HL-60/S4 treated with phorbol 12-myristate 13-acetate at 8.2 ng/mL for 4 days and 3 days (cell line): ENCODE data around the gene THSD1.
"Not testable (repeated sequence)": the region's sequence is repeated elsewhere in the genome, so short reads cannot be mapped to it uniquely, and the experiment has no call there.

Experiments used
- in situ Hi-C: fragments of 300-500 bp; cut with MboI; formaldehyde crosslinking; loops from 2 replicates; pipeline ENCODE4 v1.15.0; 2022; ENCODE audit warnings: low sequenced_read_pairs

THSD1 gene

GRCh38 chr13:52412128-52412527, 6.2 kb upstream of the THSD1 start:
- in situ Hi-C loops, result no loop called here

DNA sequence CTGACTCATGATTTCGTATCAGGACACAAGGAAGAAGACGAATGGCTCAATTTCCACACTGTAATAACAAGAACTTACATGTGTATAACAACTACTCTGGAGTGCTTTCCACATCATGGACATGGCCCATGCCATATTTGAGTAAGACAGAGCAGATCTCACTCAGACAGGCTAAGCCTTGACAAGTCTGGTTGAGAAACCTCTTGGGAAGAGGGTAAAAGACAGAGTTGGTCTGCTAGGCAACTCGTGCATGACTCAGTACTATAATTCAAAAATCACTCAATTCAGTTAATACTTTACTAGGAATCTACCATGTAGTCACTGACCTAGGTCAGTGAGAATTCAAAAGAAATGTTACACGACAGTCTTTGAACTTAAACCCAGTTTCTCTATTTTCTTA, 5.7 kb upstream of the THSD1 start:
- in situ Hi-C loops, result no loop called here

- in situ Hi-C loops, result not testable (repeated sequence)
These were observed 2.2 kb upstream of the THSD1 start for GRCh38 chr13:52408071-52408658.

DNA sequence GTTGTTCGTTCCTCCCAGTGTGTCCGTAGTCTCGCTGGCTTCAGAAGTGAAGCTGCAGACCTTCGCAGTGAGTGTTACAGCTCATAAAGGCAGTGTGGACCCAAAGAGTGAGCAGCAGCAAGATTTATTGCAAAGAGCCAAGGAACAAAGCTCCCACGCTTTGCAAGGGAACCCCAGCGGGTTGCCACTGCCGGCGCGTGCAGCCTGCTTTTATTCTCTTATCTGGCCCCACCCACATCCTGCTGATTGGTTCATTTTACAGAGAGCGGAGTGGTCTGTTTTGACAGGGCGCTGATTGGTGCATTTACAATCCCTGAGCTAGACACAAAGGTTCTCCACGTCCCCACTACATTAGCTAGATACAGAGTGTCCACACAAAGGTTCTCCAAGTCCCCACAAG, 1.5 kb upstream of the THSD1 start:
- in situ Hi-C loops, result not testable (repeated sequence)

DNA sequence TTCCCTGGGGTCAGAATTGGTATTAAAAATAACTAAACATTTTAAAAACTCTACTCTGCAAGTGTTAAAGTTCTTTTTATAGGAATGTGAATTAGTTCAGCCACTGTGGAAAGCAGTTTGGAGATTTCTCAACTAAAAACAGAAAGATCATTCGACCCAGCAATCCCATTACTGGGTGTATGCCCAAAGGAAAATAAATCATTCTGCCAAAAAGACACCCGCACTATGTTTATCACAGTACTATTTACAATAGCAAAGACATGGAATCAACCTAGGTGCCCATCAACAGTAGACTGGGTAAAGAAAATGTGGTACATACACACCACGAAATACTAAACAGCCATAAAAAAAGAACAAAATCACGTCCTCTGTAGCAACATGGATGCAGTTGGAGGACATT, 657 bp upstream of the THSD1 start:
- in situ Hi-C loops, result no loop called here

DNA sequence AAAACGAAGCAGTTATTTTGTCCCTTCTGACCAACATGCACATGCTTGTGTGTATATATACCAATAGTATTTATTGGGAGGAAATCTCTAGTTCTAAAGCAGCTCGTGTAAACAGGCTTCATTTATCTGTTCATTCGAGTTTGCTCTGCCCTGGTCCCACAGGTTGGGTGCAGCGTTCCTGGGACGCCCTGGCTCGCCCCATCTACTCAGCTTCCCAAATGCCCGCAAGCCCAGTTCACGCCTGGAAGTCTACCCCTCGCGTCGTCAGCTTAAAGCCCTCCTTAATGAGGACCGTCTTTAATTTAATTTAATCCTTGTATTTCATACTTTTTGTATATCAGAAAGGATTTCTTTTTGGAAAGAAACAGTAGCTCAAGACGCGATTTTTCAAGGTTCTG, 604 bp downstream of the THSD1 start:
- in situ Hi-C loops, result no loop called here

DNA sequence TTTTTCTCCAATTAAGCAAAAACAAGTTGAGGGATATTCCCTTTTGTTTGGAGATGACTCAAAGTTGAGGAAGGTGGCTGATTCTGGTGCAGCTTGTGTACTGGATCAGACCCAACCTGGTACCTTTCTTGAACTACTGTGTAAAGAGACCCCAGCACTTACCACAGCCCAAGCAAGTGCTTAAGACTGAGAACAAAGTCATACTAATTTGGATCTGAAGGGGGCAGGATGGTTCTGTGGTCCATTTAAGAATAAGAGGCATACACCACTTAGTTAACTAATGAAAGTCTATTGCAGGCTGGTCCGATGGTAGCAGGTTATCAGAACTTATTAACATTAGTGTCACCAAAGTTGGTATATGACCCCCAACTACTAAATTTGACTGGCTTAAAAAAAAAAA, 6.3 kb downstream of the THSD1 start:
- in situ Hi-C loops, result no loop called here

DNA sequence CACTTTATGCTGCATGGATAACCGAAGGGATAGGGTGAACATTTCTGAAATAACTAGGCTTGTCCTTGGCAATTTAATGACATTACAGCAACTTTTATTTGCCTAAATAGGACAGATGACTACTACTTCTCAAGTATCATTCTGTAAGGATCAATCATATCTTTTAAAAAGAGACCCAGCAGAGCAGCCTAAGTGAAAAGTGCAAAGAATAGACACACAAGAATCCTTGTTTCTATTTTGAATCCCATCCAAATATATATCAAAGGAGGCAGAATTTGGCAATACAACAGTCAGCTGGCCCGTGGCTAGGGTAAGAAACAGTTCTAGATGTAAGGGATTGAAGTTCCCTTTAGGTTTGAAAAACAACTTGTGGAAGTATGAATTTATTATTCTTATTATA, 6.9 kb downstream of the THSD1 start:
- in situ Hi-C loops, result no loop called here

DNA sequence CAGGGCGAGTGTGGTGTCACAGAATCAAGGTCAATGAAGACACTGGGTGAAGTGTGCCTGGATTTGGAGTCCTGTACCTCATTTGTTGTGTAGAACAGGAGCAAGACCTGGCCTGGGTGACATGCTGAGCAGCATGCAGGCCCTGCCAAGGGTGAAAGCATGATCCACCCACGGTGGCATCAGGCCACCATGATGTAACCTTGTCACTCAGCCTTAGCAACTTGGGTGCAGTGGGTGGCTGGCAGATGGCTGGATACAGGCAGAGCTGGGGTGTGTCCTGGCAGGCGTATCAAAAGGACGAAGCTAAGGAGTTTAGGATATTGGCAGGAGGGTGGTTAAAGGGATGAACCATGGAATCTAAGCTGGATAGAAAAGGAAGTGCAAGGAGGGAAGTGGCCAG, 10.3 kb downstream of the THSD1 start:
- in situ Hi-C loops, result no loop called here

DNA sequence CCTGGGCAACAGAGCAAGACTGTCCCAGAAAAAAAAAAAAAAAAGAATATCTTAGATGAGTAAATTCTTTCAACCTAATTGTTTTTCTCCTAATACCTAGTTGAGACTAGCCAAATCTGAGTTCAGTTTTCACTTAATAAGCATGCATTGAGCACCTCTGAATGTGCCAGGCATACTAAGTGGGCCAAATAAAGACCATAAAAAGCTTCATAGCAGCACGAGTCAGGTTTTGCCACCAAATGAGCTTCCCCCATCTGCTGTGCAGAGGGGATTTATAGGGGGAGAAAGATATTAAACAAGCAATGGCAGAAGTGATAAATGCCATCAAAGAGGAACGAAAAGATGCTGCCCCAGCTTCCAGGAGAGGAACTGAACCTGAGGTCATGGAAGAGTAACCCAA, 11.4 kb downstream of the THSD1 start:
- in situ Hi-C loops, result no loop called here

- in situ Hi-C loops, result no loop called here
These were observed 12.2 kb downstream of the THSD1 start for GRCh38 chr13:52393572-52394357.

DNA sequence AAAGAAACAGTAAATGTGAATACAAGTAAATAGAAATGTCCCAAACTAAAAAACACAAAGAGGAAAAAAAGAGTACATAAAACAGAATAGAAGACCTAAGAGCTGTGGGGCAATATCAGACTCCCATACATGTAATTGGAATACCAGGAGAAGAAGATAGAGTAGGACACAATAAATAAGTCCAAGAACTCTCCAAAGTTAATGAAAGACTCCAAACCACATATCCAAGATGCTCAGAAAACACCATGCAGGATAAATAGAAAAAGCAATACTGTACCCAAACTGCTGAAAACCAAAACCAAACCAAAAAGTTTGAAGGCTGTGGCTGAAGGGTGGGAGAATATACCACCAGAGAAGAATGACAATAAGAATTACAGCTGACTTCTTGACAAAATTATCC, 18.3 kb downstream of the THSD1 start:
- in situ Hi-C loops, result no loop called here

DNA sequence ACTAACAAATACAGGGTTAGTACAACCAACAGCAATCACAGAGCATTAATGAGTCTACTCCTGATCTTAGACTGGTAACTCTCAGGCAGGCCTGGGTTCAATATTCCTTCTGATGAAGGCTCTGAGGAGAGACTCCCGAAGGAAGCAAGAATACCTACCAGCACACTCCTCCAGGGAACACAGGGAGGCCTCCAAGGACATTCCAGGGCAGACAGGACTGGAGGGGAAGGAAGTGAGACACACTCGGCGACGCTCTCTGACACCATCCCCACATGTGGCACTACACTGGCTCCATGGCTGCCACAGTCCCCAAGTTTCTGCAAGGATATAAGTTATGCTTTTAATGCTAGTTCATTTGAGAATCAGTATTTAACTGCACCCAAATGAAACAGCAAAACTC, 20.1 kb downstream of the THSD1 start:
- in situ Hi-C loops, result no loop called here

GRCh38 chr13:52383366-52383765, 22.6 kb downstream of the THSD1 start:
- in situ Hi-C loops, result no loop called here

DNA sequence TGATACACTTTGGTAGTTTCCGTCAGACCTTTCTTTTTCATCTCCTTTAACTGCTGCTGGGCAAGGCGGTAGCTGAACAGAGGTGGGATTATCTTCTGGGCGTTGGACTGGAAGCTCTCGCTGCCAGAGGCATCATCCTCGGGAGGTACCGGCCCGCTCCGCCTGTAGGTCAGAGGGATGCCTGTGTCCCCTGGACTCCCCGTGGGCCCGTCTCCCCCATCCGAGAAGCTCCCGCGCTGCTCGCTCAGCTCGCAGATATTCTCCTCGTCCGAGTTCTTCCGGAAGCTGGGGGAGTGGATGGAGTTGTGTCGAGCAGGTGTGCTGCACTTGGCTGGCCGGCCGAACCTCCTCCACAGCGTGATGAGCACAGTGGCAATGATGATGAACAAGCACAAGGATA, 27.7 kb downstream of the THSD1 start:
- in situ Hi-C loops, result no loop called here

GRCh38 chr13:52377898-52378297, 28.1 kb downstream of the THSD1 start:
- in situ Hi-C loops, result no loop called here

GRCh38 chr13:52374873-52375411, 31.0 kb downstream of the THSD1 start:
- in situ Hi-C loops, result no loop called here

GRCh38 chr13:52374389-52374788, 31.6 kb downstream of the THSD1 start:
- in situ Hi-C loops, result no loop called here

DNA sequence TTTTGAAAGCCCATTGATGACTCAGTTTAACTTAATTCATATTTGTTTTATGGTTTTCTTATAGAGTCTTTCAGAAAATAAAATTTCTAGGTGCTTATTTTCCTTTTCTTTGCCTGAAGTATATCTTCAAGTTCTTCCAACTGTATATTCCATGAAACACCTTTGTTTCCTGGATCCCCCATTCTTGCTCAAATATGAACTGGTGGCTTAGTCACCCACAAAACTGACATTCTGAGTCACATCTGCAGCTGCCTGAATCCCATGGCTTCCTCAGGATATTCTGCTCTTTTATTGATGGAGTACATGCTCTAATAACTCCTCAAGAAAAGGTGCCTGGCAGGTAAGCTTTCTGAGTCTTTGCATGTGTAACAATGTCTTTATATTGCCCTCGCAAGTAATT, 32.7 kb downstream of the THSD1 start:
- in situ Hi-C loops, result not testable (repeated sequence)

GRCh38 chr13:52371736-52372247, 34.2 kb downstream of the THSD1 start:
- in situ Hi-C loops, result no loop called here

DNA sequence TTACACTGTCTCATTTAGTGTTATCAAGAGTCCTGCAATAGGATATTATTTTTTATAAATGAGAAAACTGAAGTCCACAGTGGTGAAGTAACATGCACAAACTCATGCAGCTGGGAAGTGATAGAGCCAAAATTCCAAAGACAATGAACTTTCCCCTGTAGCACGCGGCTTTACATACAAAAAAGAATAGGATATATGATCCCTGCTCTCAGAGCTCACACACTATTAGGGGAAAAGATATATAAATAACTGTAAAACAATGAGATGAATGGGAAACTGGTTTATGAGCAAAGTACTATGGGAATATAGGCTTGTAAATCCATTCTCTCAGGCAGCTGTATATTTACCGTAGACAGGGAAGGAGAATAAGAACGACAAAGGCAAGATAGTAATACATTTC, 39.7 kb downstream of the THSD1 start:
- in situ Hi-C loops, result no loop called here

DNA sequence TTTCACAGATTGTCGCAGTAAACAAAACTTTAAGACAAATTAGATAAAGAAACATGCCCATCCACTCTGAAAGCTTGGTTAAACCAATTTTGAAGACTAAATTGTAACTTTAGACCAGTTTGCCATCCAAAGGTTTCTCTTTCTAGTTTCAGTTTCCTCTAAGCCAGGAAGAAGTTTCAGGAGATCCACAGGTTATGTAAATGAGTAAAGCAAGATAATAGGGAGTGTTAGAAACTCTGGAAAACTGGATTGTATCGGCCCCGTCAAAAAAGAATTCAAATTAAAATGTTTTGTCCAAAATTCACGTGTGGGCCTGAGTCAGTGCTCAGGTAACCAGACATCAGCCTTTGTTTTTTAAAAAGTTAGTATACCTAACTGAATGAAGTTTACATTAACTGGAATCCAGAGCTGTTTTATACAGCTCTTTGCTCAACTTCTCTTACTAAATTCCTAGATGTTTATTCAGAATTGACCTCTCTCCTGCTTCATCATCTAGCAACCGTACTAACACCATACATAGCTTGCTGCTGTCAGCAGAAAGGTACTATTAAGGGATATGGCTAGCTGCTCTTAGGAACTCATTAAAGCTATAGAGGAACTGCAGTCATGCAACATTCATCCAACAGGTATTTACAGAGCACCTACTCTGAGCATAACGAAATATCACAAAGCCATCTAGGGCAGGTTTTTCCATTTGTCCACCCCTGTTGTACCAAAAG, 43.6 kb downstream of the THSD1 start:
- in situ Hi-C loops, result not testable (repeated sequence)
